GM08714 (cell line): ENCODE results near the gene DLST.

Source experiments
- H3K4me3 ChIP-seq: fragments of 200-500 bp; sonication (Bioruptor generic); 2 replicates; pipeline ENCODE4 v1.5.1; 2014; ENCODE audit warnings: mild to moderate bottlenecking, low read length, inconsistent platforms
- ZNF274 ChIP-seq: IDR thresholded peaks from 2 replicates; pipeline ENCODE4 v1.6.1; 2012; ENCODE audit warnings: mild to moderate bottlenecking, low read depth, low read length

Gene DLST

DNA sequence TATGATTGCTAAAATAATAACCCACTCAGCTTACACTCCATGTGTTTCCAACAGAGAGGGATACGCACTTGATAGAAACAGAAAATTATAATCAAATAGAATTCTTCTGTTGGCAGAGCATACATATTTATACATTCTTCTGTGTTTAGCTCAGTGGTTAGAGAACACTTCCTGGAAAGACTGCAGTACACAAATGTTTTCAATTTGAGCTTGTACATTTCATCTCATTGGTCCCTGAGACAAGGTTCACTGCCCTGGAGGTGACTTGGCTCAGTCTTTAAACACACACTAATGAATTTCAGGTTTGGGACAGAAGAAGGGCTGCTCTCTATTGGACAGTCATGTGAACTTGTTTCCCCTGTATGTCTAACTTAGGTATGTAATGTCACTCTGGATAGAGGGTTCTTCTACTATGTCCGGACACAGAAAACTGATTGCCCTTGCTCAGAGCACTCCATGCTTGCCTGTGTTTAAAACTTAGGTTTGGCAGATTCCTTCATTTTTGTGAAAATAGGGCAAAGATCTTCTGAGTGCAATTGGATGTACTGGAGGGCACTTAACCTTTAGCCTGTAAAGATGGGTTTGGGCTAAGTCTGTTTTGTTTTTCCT lies 28.7 kb upstream of the DLST start:
- no peak for TF ChIP-seq ZNF274
- no peak overlapping the region for H3K4me3 ChIP-seq

DNA sequence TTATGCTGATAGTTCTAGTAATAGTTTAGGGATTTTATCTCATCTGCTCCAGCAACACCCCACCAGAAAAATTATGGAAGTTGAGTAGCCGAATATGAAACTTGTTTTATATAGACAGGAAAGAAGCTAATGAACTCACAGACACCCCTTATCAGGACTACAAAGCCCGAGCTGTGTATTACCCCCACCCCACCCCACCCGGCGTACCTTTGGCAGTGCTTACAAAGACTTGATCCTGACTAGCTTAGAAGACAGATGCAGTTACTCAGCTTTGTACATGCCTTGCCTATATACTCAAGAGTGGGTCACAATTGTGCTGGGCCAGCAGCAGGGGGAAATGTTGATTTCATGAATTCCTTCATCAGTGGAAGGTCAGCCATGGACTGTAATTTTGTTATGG lies 28.1 kb upstream of the DLST start:
- TF ChIP-seq ZNF274: no peak
- no peak overlapping the region for H3K4me3 ChIP-seq

DNA sequence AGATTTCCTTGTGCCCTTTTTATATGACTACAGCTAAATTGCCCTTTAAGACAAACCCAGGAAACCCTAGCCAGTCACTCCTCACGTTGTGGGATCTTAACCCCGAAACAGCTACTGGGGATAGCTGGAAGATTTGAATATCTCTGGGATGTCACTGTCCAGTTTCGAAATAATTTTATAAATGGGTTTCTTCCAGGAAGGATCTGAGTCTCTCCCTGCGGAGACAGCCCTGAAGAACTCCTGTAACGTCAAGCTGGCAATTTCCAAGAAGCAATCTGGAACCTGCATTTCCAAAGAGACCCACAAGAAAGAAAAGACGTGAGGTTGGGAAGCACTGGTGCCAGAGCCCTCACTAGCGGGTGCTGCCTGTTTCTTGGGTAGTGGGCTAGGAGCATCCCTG lies 26.7 kb upstream of the DLST start:
- no peak for TF ChIP-seq ZNF274
- H3K4me3 ChIP-seq: no peak overlapping the region

DNA sequence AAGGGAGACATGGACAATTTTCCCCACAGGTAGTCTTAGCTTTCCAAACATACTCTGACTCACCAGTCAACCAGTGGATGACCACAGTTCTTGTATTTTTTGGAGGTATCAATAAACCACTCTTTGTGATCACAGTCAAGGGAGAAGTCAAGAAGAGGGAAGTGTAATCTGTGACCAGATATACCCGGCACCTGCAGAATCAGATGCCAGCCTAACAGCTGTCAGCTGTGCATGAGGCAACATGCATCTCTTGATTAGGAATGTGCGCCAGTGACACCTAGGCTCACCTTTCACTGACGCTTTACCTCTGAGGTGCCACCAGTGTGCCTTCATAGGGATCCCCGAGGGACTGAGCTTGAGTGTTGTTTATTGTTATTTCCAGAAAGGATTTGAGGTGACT lies 25.8 kb upstream of the DLST start:
- TF ChIP-seq ZNF274: no peak
- no peak overlapping the region for H3K4me3 ChIP-seq

DNA sequence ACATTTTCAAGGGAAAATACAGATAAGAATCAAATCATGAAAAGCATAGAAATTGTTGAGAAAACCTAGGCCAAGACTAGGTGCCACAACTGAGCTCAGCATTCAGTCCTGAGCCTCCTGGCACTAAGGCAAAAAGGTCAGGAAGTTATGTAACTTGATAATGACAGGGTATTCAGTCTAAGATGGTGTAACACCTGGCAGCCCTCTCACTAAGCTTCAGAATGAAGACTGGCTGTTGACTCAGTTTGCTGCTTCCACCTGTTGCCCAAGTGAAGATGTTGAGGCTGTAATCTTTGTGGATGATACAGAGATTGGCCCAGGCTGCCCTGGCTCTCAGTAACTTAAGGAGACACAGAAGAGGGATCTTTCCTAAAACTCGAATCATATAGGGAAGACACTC lies 25.4 kb upstream of the DLST start:
- no peak overlapping the region for H3K4me3 ChIP-seq
- TF ChIP-seq ZNF274: no peak

DNA sequence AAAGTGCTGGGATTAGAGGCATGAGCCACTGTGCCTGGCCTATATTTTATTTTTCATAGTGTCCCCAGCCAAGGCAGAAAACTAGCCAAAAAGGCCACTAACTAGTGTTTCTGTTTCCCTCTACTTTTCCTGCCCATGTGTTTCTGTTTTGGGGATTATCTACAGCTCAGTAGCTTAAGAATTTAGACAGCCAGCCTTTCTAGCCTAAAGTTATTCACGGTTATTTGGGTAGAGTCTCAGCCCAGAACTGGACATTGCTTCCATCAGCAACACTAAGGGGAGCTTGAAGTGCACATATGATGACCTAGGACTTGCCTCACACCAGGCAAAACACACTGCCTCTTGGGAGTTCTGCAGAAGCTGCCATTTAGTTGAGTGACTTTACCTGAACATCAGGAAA lies 23.7 kb upstream of the DLST start:
- no peak for TF ChIP-seq ZNF274
- no peak overlapping the region for H3K4me3 ChIP-seq

DNA sequence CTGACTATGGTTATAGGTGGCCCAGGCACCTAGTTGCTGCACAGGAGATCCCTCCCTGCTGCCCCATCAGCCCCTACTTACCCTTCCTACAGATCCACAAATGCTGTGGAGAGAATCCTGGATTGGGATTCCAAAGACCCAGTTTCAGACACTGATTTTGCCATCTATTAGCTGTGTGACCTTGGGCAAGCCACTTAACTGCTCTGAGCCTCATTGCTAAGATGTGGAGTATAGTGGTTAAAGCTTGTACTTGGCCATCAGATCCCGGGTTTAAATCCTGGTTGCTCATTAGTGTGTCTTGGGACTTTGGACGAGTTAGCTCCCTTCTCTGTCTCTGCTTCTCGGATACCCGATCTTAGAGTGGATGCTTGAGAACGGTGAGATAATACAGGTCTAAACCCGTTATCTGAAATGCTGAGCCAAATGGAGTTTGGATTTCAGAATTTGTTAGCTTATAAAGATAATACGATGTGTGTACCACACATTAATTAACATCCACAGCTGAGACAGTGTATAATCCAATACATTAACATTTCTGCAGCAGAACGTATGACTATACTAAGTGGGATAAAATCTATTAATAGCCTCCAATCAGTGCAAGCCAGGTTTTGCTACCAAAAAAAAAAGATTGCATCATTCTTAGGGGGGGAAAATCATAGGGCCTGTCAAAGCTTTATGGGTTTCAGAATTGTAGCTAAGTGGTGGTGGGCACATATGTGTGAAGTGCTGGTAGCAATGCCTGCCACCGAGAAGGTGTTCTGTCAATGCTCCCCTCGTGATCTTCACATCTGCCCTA lies 21.8 kb upstream of the DLST start:
- no peak overlapping the region for H3K4me3 ChIP-seq
- TF ChIP-seq ZNF274: no peak

DNA sequence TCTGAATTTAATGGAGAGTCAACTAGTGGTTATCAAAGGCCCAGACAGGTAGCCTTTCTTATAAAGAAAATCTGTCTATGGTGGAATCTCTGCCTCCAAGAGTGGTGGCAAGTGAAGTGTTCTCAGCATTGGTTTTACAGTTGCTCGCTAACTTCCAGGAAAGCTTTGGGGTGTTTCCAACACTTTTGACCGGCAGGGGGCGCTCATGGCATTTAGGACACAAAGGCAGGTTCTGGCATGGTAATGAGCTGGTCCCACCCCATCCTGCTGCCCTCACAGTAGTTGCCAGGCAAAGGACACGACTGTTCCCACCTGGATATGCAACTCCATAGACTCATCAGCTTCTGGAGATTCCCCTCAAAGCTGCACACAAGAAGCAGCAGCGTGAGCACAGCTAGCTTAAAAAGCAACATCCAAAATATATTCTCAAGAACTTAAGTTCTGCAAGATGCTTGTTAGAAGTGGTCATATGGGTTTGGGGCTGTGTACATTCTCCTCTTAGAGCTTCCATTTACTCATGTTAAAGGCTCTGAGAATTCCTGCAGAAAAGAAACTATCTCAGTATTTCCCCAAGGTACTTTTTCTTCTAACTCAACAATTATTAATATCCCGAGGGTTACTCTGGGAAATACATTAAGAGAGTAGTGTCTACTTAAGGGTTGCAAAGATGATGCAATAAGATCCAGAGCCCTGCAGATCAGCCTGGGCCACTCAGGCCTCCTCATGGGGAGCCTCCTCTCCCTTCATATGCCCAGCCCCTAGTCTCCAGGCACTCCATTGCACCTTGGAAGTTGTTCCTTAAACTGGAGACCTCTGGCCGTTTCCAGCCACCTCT lies 20.6 kb upstream of the DLST start:
- no peak for TF ChIP-seq ZNF274
- H3K4me3 ChIP-seq: no peak overlapping the region

DNA sequence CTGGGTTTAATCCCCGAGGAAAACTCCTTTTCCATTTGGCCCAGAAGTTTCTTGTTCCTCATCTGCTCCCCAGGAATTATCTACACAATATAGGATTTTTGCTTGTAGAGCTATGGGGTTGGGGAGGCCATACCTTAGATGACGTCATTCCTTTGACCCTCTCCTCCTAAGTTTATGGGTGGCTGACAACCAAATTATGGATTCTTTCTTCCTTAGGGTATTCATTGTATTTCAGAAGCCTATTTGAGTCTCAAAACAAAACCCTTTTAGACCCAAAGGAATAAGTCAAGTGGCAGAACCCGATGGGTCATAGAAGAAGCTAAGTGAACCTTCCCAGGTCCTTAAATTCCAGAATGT lies 20.0 kb upstream of the DLST start:
- no peak for TF ChIP-seq ZNF274
- no peak overlapping the region for H3K4me3 ChIP-seq

DNA sequence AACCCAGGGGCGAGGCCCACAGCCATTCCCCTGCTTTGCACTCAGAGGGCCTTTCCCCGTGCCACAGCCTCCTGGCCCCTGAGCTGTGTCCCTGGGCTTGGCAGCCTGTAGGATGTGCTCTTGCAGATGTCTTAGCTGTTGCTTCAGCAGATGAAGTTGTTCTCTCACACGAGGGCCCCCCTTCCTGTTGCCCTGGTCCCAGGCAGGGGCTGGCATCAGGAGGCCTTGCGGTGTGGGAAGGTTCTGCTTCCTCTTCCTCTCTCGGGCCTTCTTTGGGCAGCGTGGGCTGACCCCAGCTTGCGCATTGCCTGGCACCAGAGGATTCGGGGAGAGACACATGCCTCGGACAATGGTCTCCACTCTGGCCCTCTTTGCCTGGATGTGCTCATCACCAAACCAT lies 18.4 kb upstream of the DLST start:
- no peak for TF ChIP-seq ZNF274
- H3K4me3 ChIP-seq: no peak overlapping the region

DNA sequence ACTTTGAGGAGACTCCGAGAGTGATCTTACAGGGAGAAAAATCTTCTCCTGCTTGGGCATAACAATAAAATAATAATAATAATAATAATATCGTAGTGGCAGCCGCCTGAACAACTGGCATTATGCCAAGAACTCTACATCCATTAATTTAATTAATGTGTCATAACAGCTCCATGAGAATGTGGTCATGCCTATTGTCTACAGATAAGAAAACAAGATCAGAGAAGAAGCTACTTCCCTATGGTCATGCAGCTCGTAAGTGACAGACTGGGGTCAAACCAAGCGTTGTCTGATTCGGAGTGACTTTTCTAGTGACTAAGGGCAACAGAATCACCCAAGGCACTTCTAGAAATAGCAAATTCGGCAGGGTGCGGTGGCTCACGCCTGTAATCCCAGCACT lies 17.5 kb upstream of the DLST start:
- no peak for TF ChIP-seq ZNF274
- no peak overlapping the region for H3K4me3 ChIP-seq

DNA sequence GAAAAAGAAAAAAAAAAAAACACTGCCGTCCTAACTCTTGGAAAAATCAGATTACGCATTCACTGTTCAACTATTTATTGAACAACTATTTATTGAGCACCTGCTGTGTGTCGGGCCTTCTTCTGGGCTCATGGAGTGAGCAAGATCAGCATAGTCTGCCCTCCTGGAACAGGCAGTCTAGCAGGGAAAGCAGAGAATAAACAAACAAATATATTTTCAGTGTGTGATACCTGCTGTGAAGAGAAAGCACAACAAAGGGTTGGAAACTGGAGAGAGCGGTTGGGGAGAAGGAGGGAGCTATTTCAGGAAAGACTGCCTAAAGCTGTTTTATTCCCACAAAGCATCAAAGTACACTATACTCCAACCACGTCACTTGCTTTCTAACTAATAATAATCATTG lies 16.6 kb upstream of the DLST start:
- no peak for TF ChIP-seq ZNF274

DNA sequence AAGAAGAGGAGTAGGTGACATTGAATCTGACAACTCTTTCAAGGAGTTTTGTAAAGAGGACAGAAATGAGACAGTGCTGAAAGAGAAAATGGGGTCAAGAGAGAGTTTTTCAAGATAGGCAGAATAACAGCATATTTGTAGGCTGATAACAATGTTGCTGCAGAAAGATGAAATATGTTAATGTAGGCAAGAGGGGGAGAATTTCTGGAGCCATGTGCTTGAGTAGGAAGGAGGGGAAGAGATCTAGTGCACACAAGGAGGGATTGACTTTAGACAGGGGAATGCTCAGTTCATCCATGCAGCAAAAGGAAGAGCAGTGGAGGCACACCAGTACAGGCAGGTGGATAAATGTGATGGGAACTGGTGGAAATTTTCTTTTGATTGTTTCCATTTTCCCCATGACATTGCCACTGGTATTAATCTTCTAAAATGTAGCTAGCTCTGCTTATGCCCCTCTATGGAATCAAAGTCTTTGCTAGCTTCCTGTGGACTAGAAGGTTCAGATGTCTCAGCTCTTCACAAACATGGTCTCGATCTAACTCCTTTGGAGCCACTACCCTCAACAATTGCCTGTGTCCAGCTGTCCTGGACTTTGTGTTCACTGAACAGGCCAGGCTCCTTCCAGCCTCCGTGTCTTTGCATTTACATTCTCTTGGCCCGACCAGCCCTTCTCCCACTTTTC lies 14.9 kb upstream of the DLST start:
- TF ChIP-seq ZNF274: no peak
- no peak overlapping the region for H3K4me3 ChIP-seq

More for the DNA sequence above, 16.6 kb upstream of the DLST start:
- no peak overlapping the region for H3K4me3 ChIP-seq

DNA sequence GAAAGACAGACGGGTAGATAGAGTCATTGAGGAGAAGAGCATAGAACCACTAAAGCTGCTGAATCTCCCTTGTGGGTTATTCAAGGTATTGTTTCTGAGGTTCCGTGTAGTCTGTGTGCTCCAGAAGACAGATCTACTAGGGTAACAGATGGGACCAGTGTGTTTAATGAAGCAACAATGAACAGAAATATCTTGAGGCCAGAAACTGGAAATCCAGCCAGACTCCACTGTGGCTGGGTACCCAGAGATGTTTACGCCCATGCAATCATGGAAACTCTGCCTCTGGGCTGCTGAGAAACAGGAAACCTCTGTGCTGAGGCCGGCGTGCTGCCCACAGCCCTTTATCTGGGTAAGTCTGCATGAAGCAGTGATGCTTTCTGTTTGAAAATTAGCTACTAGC lies 14.0 kb upstream of the DLST start:
- no peak overlapping the region for H3K4me3 ChIP-seq
- TF ChIP-seq ZNF274: no peak

DNA sequence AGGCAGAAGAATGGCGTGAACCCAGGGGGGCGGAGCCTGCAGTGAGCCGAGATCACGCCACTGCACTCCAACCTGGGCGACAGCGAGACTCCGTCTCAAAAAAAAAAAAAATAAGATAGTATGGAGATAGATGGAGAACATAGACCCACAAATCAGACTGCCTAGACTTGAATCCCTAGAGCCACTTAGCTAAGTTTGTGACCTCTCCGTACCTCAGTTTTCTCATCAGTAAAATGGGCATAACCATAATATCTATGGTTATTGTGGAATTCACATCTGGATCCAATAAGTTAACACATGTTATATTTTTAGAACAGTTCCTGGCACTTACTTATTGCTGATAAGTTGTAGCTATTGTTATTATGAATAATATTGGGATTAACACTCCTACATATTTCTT lies 13.0 kb upstream of the DLST start:
- no peak for TF ChIP-seq ZNF274
- no peak overlapping the region for H3K4me3 ChIP-seq

DNA sequence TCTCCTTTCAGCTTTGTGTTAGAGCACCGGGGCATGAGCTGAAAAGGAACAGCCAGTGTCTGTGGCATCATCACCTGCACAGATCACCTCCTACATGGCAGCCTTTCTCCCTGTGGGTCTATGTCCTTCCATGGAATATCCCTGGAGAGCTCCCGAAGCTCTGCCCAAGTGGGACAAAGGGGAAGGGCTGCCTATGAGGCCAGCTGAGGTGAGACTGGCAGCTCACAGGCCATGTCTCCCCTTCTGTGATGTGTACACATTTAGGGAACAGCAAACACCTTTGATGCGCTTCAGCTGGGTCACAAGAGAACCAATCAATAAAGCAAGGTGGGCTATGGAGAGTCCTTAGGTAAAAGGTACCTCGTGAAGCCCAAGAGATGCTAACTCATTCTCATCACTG lies 9.9 kb upstream of the DLST start:
- TF ChIP-seq ZNF274: no peak
- no peak overlapping the region for H3K4me3 ChIP-seq
